Activated T-cell treated with anti-CD3 and anti-CD28 coated beads, Interleukin-2, amount 50 U/mL, for 4 hours (primary cell): ENCODE measurements around the gene MRPL40. TPM values are rescaled to one million over a fixed set of nuclear protein-coding genes. Genes with fewer than 3 reads are reported as not detected.

Experiments used
- ATAC-seq, 2 donors: fragments of 200-7000 bp; cut with Tn5 transposase; one replicate each; pipeline ENCODE4 v1.10.0; 2021
- DNase-seq: peaks from one replicate; pipeline ENCODE4 v3.0.0-alpha.2; 2020
- H3K27me3 Mint-ChIP-seq: one replicate; pipeline ENCODE4 v1.8.0; 2021; ENCODE audit warnings: low read depth, mixed read lengths
- H3K36me3 Mint-ChIP-seq: one replicate; pipeline ENCODE4 v1.8.0; 2022; ENCODE audit warnings: mixed read lengths; ENCODE audit not compliant: insufficient read depth
- H3K4me1 Mint-ChIP-seq: one replicate; pipeline ENCODE4 v1.8.0; 2021; ENCODE audit warnings: low read depth, mixed read lengths
- H3K4me3 Mint-ChIP-seq: one replicate; pipeline ENCODE4 v1.8.0; 2021; ENCODE audit warnings: mild to moderate bottlenecking, moderate library complexity, mixed read lengths
- H3K9me3 Mint-ChIP-seq: one replicate; pipeline ENCODE4 v1.8.0; 2021; ENCODE audit warnings: mixed read lengths
- total RNA-seq, 3 donors: library from RNA; stranded (reverse); gene quantifications; one replicate each; pipeline ENCODE4 v1.2.1, GENCODE V29; 2021

Gene MRPL40
- total RNA-seq, 3 donors from 2014 or later: 35.9 to 41.4 (median 39.2) TPM

- Mint-ChIP-seq H3K27me3 (no peaks in the 10 kb centered on the region), H3K36me3 (peaks cover 38% of the 10 kb centered on the region), H3K9me3 (no peaks in the 10 kb centered on the region), H3K4me3 (no peak overlapping the region), H3K4me1 (peaks cover 3% of the 10 kb centered on the region)
- ATAC-seq (peak in 1 of 2 donors; percentile 37), DNase-seq (no peak)
Measured at GRCh38 chr22:19455585-19456370, 23.4 kb downstream of the MRPL40 start.

GRCh38 chr22:19456541-19456940 lies 24.2 kb downstream of the MRPL40 start:
- no peak overlapping the region for H3K4me3 Mint-ChIP-seq
- H3K9me3 Mint-ChIP-seq: no peaks in the 10 kb centered on the region
- no peaks in the 10 kb centered on the region for H3K27me3 Mint-ChIP-seq
- peaks cover 3% of the 10 kb centered on the region for H3K4me1 Mint-ChIP-seq
- peaks cover 38% of the 10 kb centered on the region for H3K36me3 Mint-ChIP-seq
- no peak for DNase-seq
- ATAC-seq: no peak

- ATAC-seq: no peak
- Mint-ChIP-seq H3K4me3 (no peak overlapping the region), H3K9me3 (no peaks in the 10 kb centered on the region), H3K36me3 (peaks cover 35% of the 10 kb centered on the region), H3K27me3 (no peaks in the 10 kb centered on the region), H3K4me1 (peaks cover 3% of the 10 kb centered on the region)
- DNase-seq: no peak
Measured at GRCh38 chr22:19457828-19458428, 25.6 kb downstream of the MRPL40 start.

GRCh38 chr22:19460036-19460435 lies 27.7 kb downstream of the MRPL40 start:
- H3K27me3 Mint-ChIP-seq: no peaks in the 10 kb centered on the region
- H3K9me3 Mint-ChIP-seq: no peaks in the 10 kb centered on the region
- no peak overlapping the region for H3K4me3 Mint-ChIP-seq
- ATAC-seq: no peak
- H3K4me1 Mint-ChIP-seq: no peaks in the 10 kb centered on the region
- no peak for DNase-seq
- peaks cover 34% of the 10 kb centered on the region for H3K36me3 Mint-ChIP-seq

DNA sequence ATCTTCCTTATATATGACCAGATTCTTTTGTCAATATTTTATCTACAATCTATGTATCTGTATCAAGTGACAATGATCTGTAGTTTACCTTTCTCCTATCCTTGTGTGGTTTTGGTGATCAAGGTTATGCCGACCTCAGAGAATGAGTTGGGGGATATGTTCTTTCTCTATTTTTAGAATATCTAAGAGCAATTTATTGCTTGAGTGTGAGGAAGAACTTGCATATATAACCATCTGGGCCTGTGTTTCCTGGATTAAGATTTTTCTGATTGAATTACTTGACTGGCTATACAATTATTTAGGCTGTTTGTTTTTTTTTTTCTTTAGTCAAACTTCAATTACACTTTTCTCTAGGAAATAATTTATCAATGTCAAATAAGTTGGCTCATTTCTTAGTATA lies 29.2 kb downstream of the MRPL40 start:
- DNase-seq (no peak), ATAC-seq (no peak)
- Mint-ChIP-seq H3K4me3 (no peak overlapping the region), H3K27me3 (no peaks in the 10 kb centered on the region), H3K4me1 (no peaks in the 10 kb centered on the region), H3K9me3 (no peaks in the 10 kb centered on the region), H3K36me3 (peaks cover 30% of the 10 kb centered on the region)

GRCh38 chr22:19463008-19463407 lies 30.7 kb downstream of the MRPL40 start:
- Mint-ChIP-seq H3K4me3 (no peak overlapping the region), H3K9me3 (no peaks in the 10 kb centered on the region), H3K4me1 (no peaks in the 10 kb centered on the region), H3K27me3 (no peaks in the 10 kb centered on the region), H3K36me3 (peaks cover 34% of the 10 kb centered on the region)
- ATAC-seq (no peak), DNase-seq (no peak)

GRCh38 chr22:19463491-19464469 lies 31.4 kb downstream of the MRPL40 start:
- ATAC-seq: no peak
- no peak for DNase-seq
- peaks cover 38% of the 10 kb centered on the region for H3K36me3 Mint-ChIP-seq
- H3K4me3 Mint-ChIP-seq: no peak overlapping the region
- H3K27me3 Mint-ChIP-seq: no peaks in the 10 kb centered on the region
- H3K4me1 Mint-ChIP-seq: no peaks in the 10 kb centered on the region
- H3K9me3 Mint-ChIP-seq: no peaks in the 10 kb centered on the region

GRCh38 chr22:19464546-19464945 lies 32.2 kb downstream of the MRPL40 start:
- ATAC-seq: no peak
- no peaks in the 10 kb centered on the region for H3K27me3 Mint-ChIP-seq
- no peaks in the 10 kb centered on the region for H3K4me1 Mint-ChIP-seq
- H3K36me3 Mint-ChIP-seq: peaks cover 43% of the 10 kb centered on the region
- no peak overlapping the region for H3K4me3 Mint-ChIP-seq
- no peaks in the 10 kb centered on the region for H3K9me3 Mint-ChIP-seq
- no peak for DNase-seq

GRCh38 chr22:19464975-19465374 lies 32.6 kb downstream of the MRPL40 start:
- DNase-seq: no peak
- H3K4me3 Mint-ChIP-seq: no peak overlapping the region
- H3K36me3 Mint-ChIP-seq: peaks cover 46% of the 10 kb centered on the region
- H3K9me3 Mint-ChIP-seq: no peaks in the 10 kb centered on the region
- H3K27me3 Mint-ChIP-seq: no peaks in the 10 kb centered on the region
- H3K4me1 Mint-ChIP-seq: no peaks in the 10 kb centered on the region
- no peak for ATAC-seq

DNA sequence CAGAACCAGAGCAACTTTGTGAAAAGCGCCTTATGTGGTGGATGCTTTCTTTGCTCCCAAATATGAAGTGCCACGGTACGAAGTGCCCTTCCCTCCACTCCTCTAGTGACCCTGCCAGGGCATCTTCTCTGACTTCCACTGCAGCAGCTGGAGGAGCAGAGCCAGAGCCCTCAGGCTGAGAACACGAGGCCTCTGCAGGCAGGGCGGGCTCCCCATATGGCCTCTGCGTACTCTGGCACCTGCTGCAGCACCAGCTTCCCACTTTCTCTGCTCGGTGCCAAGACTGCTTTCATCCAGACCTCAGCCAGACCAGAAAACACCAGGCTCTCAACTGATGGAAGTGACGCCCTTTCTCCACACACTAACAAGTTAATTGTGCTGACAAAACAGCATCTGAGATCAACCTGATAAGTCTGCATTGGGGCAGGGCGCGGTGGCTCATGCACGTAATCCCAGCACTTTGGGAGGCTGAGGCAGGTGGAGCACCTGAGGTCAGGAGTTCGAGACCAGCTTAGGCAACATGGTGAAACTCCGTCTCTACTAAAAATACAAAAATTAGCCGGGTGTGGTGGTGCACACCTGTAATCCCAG lies 33.9 kb downstream of the MRPL40 start:
- Mint-ChIP-seq H3K9me3 (no peaks in the 10 kb centered on the region), H3K4me1 (no peaks in the 10 kb centered on the region), H3K4me3 (no peak overlapping the region), H3K36me3 (peaks cover 53% of the 10 kb centered on the region), H3K27me3 (no peaks in the 10 kb centered on the region)
- ATAC-seq (no peak), DNase-seq (no peak)

DNA sequence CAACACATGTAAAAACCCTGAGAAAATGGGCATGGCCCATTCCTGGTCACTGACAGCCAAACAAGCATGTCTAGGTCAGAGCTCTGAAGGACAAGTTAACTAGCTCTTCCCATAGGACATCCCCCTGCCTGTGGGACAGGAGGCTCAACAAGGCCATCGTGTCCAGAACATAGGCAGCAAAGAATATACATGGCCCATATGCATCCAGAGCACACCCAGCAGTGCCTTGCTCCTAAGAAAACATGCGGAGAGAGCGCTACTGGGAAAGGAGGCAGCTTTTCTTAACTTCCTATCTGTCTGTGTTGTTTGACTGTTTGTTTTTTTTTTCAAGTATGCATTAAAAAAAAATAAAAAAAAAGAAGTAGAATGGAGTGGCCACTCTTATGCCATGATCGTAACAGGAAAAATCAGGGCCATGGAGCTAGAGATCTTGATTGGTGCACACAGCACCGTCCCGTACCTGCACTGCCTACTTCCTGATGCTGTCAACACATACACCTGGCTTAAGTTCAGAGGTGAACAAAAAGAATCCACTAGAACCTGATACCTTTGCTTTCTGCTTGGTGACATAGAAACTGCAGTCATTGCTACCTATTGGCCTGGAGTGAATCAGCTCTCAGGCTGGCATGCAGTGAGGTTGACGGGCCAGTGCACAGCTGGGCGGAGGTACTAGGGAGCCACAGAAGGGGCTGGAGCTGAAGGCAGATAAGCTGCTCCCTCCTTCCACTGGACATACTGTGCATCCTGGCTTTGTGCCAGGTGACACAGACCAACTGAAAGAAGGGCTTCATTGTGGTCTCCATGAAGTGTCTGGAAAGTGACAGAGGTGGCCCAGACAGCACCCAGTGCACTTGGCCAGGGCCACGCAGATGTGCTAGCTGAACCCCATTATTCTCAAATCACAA lies 34.8 kb downstream of the MRPL40 start:
- H3K4me3 Mint-ChIP-seq: no peak overlapping the region
- H3K27me3 Mint-ChIP-seq: no peaks in the 10 kb centered on the region
- no peaks in the 10 kb centered on the region for H3K9me3 Mint-ChIP-seq
- no peaks in the 10 kb centered on the region for H3K4me1 Mint-ChIP-seq
- no peak for ATAC-seq
- peaks cover 57% of the 10 kb centered on the region for H3K36me3 Mint-ChIP-seq
- DNase-seq: no peak

DNA sequence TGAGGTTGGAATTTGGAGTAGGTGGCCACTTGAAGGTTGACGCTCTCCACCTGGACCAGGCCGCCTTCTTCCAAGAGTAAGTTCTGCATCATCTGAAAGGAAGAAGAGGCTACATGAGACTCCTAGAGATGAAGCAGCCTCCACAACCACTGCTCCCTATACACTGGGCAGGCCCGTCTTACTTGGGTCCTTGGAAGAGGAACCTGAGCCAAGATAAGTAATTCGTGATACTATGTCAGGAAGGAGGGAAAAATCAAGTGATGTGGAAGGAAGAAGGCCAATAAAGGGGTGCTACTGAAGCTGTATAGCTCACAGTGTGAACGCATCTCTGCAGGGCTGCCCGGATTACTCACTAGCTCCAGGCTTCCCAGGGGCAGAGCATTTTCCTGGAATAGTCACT lies 35.6 kb downstream of the MRPL40 start:
- Mint-ChIP-seq H3K9me3 (no peaks in the 10 kb centered on the region), H3K4me3 (no peak overlapping the region), H3K36me3 (peaks cover 54% of the 10 kb centered on the region), H3K27me3 (no peaks in the 10 kb centered on the region), H3K4me1 (no peaks in the 10 kb centered on the region)
- ATAC-seq (no peak), DNase-seq (no peak)

GRCh38 chr22:19469421-19469820 lies 37.1 kb downstream of the MRPL40 start:
- H3K4me1 Mint-ChIP-seq: peaks cover 2% of the 10 kb centered on the region
- H3K27me3 Mint-ChIP-seq: no peaks in the 10 kb centered on the region
- peaks cover 48% of the 10 kb centered on the region for H3K36me3 Mint-ChIP-seq
- no peaks in the 10 kb centered on the region for H3K9me3 Mint-ChIP-seq
- DNase-seq (no peak), ATAC-seq (no peak)
- H3K4me3 Mint-ChIP-seq: no peak overlapping the region
